Neutrophil (primary cell): ENCODE data around the gene TMX3.
A peak's percentile ranks its signal among the peaks of the same experiment; 100 is the strongest.

Experiments used
- H3K27ac ChIP-seq: fragments of 200-600 bp; sonication (generic); 2 replicates; pipeline ENCODE4 v1.5.1; 2016; ENCODE audit warnings: mild to moderate bottlenecking, moderate library complexity
- H3K27me3 ChIP-seq: fragments of 200-600 bp; sonication (generic); 2 replicates; pipeline ENCODE4 v1.6.0; 2016; ENCODE audit warnings: mild to moderate bottlenecking
- H3K36me3 ChIP-seq: fragments of 200-600 bp; sonication (generic); 2 replicates; pipeline ENCODE4 v1.5.1; 2017
- H3K4me1 ChIP-seq, 2 experiments: fragments of 200-600 bp in 1 of 2; sonication (generic) in 1 of 2; 1 replicate in 1 of 2; 2 replicates in 1 of 2; pipeline versions ENCODE4 v1.5.1 to v1.6.1; 2013 to 2016; ENCODE audit warnings: low read depth in 1 of 2, low read length in 1 of 2, mild to moderate bottlenecking in 1 of 2, moderate library complexity in 1 of 2; ENCODE audit not compliant: control insufficient read depth in 1 of 2, insufficient read depth in 1 of 2
- H3K4me3 ChIP-seq, 2 experiments: fragments of 200-600 bp in 1 of 2; sonication (generic) in 1 of 2; 1 replicate in 1 of 2; 2 replicates in 1 of 2; pipeline ENCODE4 v1.5.1; 2013 to 2016; ENCODE audit warnings: low read depth in 1 of 2, low read length in 1 of 2, mild to moderate bottlenecking in 1 of 2, moderate library complexity in 1 of 2
- H3K9me3 ChIP-seq: fragments of 200-600 bp; sonication (generic); 2 replicates; pipeline ENCODE4 v1.5.1; 2016
- CTCF ChIP-seq: fragments of 200-600 bp; sonication (generic); IDR thresholded peaks from 2 replicates; pipeline ENCODE4 v1.5.1; 2016; ENCODE audit warnings: antibody characterized with exemption

Gene TMX3, protein sequence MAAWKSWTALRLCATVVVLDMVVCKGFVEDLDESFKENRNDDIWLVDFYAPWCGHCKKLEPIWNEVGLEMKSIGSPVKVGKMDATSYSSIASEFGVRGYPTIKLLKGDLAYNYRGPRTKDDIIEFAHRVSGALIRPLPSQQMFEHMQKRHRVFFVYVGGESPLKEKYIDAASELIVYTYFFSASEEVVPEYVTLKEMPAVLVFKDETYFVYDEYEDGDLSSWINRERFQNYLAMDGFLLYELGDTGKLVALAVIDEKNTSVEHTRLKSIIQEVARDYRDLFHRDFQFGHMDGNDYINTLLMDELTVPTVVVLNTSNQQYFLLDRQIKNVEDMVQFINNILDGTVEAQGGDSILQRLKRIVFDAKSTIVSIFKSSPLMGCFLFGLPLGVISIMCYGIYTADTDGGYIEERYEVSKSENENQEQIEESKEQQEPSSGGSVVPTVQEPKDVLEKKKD

DNA sequence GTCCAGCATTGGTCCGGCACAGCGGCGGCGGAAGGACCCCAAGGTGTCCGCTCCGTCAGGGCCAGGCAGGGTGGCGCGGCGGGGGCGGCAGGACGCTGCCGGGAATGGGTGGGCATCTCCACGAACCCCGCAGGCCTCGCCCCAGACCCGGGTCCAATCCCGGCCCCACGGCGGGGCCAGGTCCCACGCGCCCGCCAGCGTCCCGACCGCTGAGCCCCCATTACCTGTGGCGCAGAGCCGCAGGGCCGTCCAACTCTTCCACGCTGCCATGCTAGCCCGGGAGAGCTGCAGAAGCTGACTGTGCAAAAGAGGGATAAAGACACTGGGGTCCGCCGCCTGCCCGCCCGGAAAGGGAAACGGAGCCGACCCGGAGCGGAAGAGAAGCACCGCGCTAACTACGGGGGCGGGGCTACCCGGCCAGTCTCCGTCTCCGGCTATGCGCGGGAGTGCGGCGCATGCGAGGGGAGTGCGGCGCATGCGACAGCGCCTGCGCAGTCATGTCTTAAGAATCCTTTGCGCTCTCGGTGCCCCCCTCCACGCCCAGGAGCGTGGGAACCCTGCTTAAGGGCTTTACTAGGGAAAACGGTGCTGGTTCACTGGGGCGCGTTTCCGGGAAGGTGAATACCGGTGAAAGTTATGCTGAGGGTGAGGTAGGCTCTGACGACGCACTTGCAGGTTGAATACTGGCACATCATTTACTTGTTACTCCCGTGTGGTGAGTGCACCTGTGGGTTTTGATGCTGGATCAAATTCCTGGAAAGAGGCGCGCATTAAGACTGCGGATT lies at the start of gene TMX3:
Gene TMX3 (minus strand): TSS at position 397 of the 785 bp plus-strand sequence. CDS start 127 bp downstream, at position 270.
- Histone ChIP-seq H3K9me3 (no peaks in the 10 kb centered on the region), H3K36me3 (peaks cover 22% of the 10 kb centered on the region), H3K27ac (peak within 1 kb of the TSS; percentile 63), H3K4me1 (peaks cover 17 to 20% of the 10 kb centered on the region in 2 experiments), H3K27me3 (no peaks in the 10 kb centered on the region), H3K4me3 (peak within 1 kb of the TSS; percentile 77 to 78)
- TF ChIP-seq CTCF, result no peak

DNA sequence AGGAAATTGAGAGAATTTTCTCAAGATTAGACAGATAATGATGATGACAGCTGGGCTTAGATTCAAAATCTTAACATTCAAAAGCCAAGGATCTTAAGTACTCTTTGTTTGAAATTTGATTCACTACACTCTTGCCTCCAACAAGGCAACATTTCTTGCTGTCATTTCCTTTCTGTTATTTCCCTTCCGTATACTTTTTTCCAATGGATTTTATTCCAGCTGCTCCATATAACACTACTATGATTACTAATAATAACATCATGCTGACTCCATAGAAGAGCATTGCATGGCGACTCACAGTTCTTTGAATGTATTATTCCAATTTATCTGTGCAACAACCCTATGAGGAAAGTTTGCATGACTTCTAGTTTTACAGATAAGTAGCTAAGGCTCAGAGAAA lies 49.1 kb upstream of the TMX3 start:
- H3K9me3 ChIP-seq, result no peaks in the 10 kb centered on the region
- no peak for TF ChIP-seq CTCF
- H3K27ac ChIP-seq, result no peak overlapping the region
- H3K27me3 ChIP-seq, result no peaks in the 10 kb centered on the region
- H3K36me3 ChIP-seq, result no peaks in the 10 kb centered on the region
- H3K4me1 ChIP-seq, result no peaks in the 10 kb centered on the region
- no peak overlapping the region for H3K4me3 ChIP-seq

GRCh38 chr18:68763083-68763482 lies 48.2 kb upstream of the TMX3 start:
- H3K4me3 ChIP-seq, result no peak overlapping the region
- H3K4me1 ChIP-seq, result no peaks in the 10 kb centered on the region
- no peaks in the 10 kb centered on the region for H3K9me3 ChIP-seq
- H3K27me3 ChIP-seq, result no peaks in the 10 kb centered on the region
- no peak overlapping the region for H3K27ac ChIP-seq
- no peak for TF ChIP-seq CTCF
- no peaks in the 10 kb centered on the region for H3K36me3 ChIP-seq

DNA sequence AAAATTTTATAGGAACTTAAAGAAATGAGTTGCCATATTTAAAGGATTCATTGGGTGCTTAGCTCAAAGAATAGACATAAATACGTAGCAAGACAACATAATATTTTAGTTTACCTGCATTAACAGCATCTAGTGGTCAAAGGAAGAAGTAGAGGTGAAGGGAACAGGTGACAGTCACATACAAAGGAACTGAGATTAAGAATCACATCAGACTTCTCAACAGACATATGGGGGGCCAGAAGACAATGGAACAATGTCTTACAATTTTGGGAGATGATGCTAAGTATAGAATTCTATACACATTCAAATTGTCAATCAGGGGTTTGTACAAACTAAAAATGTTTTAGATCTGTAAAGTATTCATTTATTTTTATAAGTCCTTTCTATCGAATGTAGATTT lies 44.4 kb upstream of the TMX3 start:
- Histone ChIP-seq H3K4me3 (no peak overlapping the region), H3K36me3 (no peaks in the 10 kb centered on the region), H3K27me3 (no peaks in the 10 kb centered on the region), H3K27ac (no peak overlapping the region), H3K9me3 (no peaks in the 10 kb centered on the region), H3K4me1 (no peaks in the 10 kb centered on the region)
- no peak for TF ChIP-seq CTCF

- Histone ChIP-seq H3K4me1 (no peaks in the 10 kb centered on the region), H3K27me3 (no peaks in the 10 kb centered on the region), H3K9me3 (no peaks in the 10 kb centered on the region), H3K4me3 (no peak overlapping the region), H3K27ac (no peak overlapping the region), H3K36me3 (no peaks in the 10 kb centered on the region)
- TF ChIP-seq CTCF, result no peak
Observed at GRCh38 chr18:68757126-68757525, 42.2 kb upstream of the TMX3 start.
